NB4 (cell line): ENCODE data around the gene TPMT.
A peak's percentile ranks its signal among the peaks of the same experiment; 100 is the strongest.

Source experiments
- DNase-seq: peaks from one replicate; pipeline ENCODE4 v3.0.0; 2010; ENCODE audit warnings: low read depth
- H3K4me3 ChIP-seq: one replicate; pipeline ENCODE4 v1.5.1; 2011; ENCODE audit warnings: mild to moderate bottlenecking, low read depth, low read length, moderate library complexity
- CTCF ChIP-seq: IDR thresholded peaks from one replicate; pipeline ENCODE4 v1.5.1; 2012; ENCODE audit warnings: low read depth, low read length
- MAX ChIP-seq: IDR thresholded peaks from 2 replicates; pipeline ENCODE4 v1.6.1; 2011; ENCODE audit warnings: low read depth, low read length
- MYC ChIP-seq: IDR thresholded peaks from 2 replicates; pipeline ENCODE4 v1.6.1; 2011; ENCODE audit warnings: low read depth, low read length
- POLR2A ChIP-seq: IDR thresholded peaks from 2 replicates; pipeline ENCODE4 v1.6.1; 2011; ENCODE audit warnings: mild to moderate bottlenecking; ENCODE audit not compliant: insufficient read length; ENCODE audit errors: extremely low read depth

TPMT gene

DNA sequence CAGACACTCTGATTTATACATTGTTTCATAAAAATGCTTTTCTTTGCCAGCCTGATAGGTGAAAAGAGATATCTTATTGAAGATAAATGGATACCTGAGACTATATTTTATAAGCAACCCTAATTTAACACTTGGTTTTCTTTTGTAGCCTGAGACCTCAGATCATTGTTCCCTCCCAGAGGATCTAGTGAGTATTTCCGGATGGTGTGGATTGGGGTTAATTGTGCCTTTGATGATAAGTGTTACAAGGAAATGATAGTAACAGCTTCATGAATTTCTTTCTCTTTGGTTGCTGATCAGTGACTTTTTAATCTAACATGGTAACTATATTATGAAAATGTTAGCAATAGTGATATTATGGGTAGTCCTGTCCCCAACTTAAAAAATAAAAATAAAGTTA is 30.7 kb upstream of the TPMT start:
- no peak for TF ChIP-seq MAX
- no peak for TF ChIP-seq MYC
- TF ChIP-seq CTCF = no peak
- TF ChIP-seq POLR2A = no peak
- DNase-seq = no peak

GRCh38 chr6:18183766-18184165 is 28.9 kb upstream of the TPMT start:
- H3K4me3 ChIP-seq = no peak overlapping the region
- TF ChIP-seq POLR2A = no peak
- TF ChIP-seq MAX = no peak
- no peak for TF ChIP-seq MYC
- TF ChIP-seq CTCF = no peak
- DNase-seq = no peak

More for the DNA sequence above, 30.7 kb upstream of the TPMT start:
- H3K4me3 ChIP-seq = no peak overlapping the region

- DNase-seq = no peak
- TF ChIP-seq MAX = no peak
- TF ChIP-seq MYC = no peak
- no peak for TF ChIP-seq POLR2A
- no peak for TF ChIP-seq CTCF
- H3K4me3 ChIP-seq = no peak overlapping the region
Measured at GRCh38 chr6:18182568-18182967, 27.7 kb upstream of the TPMT start.

GRCh38 chr6:18179770-18180356 is 25.0 kb upstream of the TPMT start:
- TF ChIP-seq MAX = no peak
- TF ChIP-seq MYC = no peak
- no peak for TF ChIP-seq POLR2A
- no peak for TF ChIP-seq CTCF
- H3K4me3 ChIP-seq = no peak overlapping the region
- peak; percentile 16 for DNase-seq

DNA sequence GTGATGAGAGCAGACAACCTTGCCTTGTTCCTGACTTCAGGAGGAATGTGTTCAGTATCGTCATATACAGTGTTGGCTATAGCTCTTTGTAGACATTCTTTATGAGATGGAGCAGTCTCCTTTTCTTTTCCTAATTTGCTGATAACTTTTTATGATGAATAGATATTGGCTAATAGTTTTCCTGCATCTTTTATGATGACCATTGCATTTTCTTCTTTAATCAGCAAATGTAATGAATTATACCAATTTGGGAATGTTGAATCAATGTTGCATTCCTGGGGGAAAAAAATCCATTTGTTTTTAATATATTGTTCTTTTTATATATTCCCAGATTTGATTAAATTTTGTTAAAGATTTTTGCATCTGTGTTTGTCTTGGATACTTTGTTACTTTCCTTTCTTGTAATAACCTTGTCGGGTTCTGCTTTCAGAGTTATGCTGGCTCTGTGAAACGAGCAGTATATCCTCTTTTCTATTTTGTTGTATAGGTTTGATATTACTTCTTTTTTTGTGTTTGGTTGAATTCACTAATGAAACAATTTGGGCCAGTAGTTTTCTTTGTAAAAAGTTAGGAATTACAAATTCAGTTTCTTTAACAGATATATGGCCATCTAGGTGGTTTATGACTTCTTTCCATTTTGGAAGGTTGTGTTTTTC is 24.2 kb upstream of the TPMT start:
- TF ChIP-seq POLR2A (no peak), MYC (no peak), MAX (no peak), CTCF (no peak)
- DNase-seq = no peak
- no peak overlapping the region for H3K4me3 ChIP-seq
